SK-N-SH (cell line): ENCODE data around the gene MIXL1.

ENCODE experiments used
- CTCF ChIP-seq: fragments of 200-600 bp; sonication (generic); IDR thresholded peaks from 2 replicates; pipeline ENCODE4 v1.6.1; 2017; ENCODE audit warnings: antibody characterized with exemption, mild to moderate bottlenecking, moderate library complexity
- SIN3A ChIP-seq: IDR thresholded peaks from 2 replicates; pipeline ENCODE4 v1.6.1; 2012; ENCODE audit warnings: low read depth, mild to moderate bottlenecking, low read length, moderate library complexity, borderline replicate concordance
- TCF12 ChIP-seq: IDR thresholded peaks from 2 replicates; pipeline ENCODE4 v1.4.0; 2012

GRCh38 chr1:226207048-226207447, 16.4 kb upstream of the MIXL1 start:
- TF ChIP-seq CTCF (no peak), TCF12 (no peak), SIN3A (no peak)
